ENCODE data around the gene PRKCZ.

The PRKCZ gene

GRCh38 chr1:2046174-2046917 is 3.9 kb upstream of the PRKCZ start:
- DNase-seq (ENCODE audit: low spot score) = peak; percentile 32

DNA sequence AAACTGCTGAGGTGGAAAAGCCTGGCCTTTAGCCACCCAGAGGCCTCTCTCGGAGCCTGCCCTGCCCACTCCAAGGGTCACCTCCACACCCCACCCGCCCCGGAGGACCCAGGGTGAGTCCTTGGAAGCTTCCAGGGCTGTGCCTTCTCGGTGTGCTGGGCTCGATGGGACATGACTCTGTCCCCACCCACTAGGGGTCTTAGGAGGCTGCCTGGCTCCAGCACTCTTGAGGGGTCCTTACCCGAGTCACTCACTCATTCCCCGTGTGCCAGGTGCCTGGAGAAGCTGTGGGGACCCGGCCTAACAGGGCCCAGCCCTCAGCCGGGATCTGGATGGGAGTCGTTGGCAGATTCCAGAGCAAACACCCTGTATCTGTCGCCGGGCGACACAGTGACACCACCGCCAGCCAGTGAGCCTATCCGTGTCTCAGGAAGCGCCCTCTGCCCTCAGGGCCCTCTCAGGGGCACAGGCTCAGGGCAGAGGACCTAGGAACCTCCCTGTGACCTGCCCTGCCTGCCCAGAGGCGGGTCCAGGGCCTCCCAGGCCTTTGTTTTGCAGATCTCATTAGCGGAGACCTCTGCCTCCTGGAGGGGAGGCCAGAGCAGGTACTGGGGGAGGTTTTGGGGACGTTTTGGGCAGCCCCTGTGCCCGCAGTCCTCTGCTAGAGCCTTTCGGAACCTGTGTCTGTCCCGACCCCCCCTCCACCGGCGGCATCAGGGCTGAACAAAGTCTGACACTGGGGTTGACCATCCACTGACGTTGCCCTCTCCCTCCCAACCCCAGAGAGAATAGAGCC is 3.1 kb upstream of the PRKCZ start:
- no peak for DNase-seq (ENCODE audit: low spot score)

GRCh38 chr1:2047749-2048729 is 2.2 kb upstream of the PRKCZ start:
- no peak for DNase-seq (ENCODE audit: low spot score)

GRCh38 chr1:2049225-2049717 is 940 bp upstream of the PRKCZ start:
- no peak for DNase-seq (ENCODE audit: low spot score)

- DNase-seq (ENCODE audit: low spot score) = peak; percentile 34
These were observed 216 bp downstream of the PRKCZ start for GRCh38 chr1:2050461-2050792.

- no peak for DNase-seq (ENCODE audit: low spot score)
These were observed 827 bp downstream of the PRKCZ start for GRCh38 chr1:2050793-2051682.

- no peak for DNase-seq (ENCODE audit: low spot score)
These were observed 2.0 kb downstream of the PRKCZ start for GRCh38 chr1:2052054-2052679.

GRCh38 chr1:2052756-2053155 is 2.5 kb downstream of the PRKCZ start:
- no peak for DNase-seq (ENCODE audit: low spot score)

- DNase-seq (ENCODE audit: low spot score) = no peak
These were observed 3.0 kb downstream of the PRKCZ start for GRCh38 chr1:2053217-2053616.

DNA sequence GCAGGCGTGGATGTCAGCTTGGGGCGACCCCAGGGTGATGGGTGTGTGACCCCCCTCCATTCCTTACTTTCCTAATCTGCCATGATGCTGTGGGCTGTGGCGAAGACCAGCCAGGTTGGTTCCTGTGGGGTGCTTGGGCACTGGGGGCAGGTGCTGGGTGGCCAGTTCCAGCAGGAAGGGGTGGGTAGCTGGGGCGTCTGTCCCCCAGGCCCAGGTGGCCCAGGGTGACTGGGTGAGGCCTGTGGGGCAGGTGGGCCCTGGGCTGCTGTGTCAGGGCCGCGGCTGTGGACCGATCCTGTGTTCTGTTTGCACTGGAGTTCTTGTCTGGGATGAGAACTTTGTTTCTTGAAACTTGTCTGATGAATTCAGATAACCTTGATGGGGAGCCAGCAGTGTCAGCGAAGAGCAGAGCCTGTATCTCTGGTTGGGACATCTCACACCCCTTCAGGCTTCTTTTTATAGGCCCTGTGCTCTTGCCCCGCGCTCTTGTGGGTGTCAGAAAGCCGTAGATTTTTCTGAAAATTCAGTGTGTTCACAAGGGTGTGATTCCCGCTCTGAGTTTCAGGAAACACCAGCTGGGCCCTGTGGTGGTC is 3.7 kb downstream of the PRKCZ start:
- no peak for DNase-seq (ENCODE audit: low spot score)

- no peak for DNase-seq (ENCODE audit: low spot score)
These were observed 4.3 kb downstream of the PRKCZ start for GRCh38 chr1:2054560-2054959.

GRCh38 chr1:2055911-2056575 is 5.8 kb downstream of the PRKCZ start:
- no peak for DNase-seq (ENCODE audit: low spot score)

DNA sequence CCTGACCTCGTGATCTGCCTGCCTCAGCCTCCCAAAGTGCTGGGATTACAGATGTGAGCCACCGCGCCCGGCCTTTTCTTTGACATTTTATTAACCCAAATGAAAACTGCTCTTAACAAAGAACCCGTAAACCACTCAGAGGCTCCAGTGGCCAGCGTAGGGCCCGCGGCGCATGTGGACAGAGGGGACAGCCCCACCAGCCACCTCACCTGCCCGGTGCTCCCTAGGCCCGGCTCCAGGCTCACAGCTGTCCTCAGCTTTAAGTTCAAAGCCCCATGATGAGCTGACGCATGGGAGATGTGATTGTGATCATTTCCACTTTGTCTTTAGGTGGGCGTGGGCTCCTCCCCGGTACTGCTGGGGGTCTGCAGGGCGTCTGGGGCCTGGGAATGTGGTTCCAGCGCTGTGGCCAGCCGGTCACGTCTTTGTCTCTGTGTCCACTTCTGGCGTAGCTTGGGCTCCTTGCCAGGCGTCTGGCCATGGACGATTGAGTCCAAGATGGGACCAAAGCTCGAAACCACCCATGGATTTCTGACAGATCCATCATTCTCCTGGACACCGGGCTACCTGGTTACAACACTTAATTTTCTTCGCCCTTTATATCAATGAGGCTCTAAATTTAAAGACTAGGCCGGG is 6.9 kb downstream of the PRKCZ start:
- no peak for DNase-seq (ENCODE audit: low spot score)

- DNase-seq (ENCODE audit: low spot score) = no peak
These were observed 9.2 kb downstream of the PRKCZ start for GRCh38 chr1:2059290-2059953.

GRCh38 chr1:2060072-2060471 is 9.9 kb downstream of the PRKCZ start:
- DNase-seq (ENCODE audit: low spot score) = no peak

GRCh38 chr1:2060535-2060934 is 10.3 kb downstream of the PRKCZ start:
- no peak for DNase-seq (ENCODE audit: low spot score)

DNA sequence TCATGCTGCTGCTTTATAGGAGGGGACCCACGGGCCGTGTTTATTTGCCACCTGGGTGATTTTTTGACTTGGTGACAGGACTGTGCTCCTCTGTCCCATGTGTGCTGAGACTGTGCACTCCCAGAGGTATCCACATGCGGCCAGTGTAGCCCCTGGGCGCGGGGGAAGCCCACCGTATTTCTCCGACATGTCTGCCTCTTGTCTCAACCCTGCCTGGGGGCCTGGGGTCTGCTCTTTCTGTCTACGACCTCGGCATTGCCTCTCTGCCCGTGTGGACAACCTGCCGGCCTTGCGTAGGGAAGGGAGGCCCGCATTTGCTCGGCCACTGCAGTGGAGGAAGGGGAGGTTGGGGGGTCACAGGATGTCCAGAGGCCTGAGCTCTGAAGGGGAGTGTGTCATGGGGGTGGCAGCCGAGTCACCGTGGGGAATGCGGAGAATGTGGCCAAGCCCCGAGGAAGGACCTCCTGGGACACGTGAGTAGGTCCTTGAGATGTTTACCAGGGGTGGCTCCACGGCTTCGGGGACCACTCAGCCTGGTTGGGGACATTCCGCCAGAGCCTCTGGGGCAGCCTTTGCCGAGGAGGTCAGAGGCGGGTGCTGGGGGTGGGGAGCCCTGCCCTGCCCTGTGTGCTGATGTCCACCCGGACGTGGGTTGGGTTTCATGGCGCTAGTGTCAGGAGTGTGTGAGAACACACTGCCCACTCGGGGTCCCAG is 11.0 kb downstream of the PRKCZ start:
- DNase-seq (ENCODE audit: low spot score) = no peak

- DNase-seq (ENCODE audit: low spot score) = no peak
These were observed 15.5 kb downstream of the PRKCZ start for GRCh38 chr1:2065699-2066098.

Data from CD4-positive, alpha-beta T cell treated with Interleukin-15 for 4 hours (primary cell).